Right lobe of liver (tissue), 4 donors: ENCODE data around the gene WSB1.

ENCODE experiments used
- POLR2A ChIP-seq: fragments of 450-650 bp; IDR thresholded peaks from one replicate; pipeline ENCODE4 v1.6.1; 2017; ENCODE audit warnings: antibody characterized with exemption, mild to moderate bottlenecking
- TF ChIP-seq, protein P1 (sequence below), 4 donors: fragments of 200-600 bp in 3 of 4; fragments of 450-650 bp in 1 of 4; IDR thresholded peaks; one replicate each; pipeline versions ENCODE4 v1.5.1 to v1.8.0; 2016 to 2022; ENCODE audit warnings: antibody characterized with exemption in 4 of 4, mild to moderate bottlenecking in 2 of 4
- donor health status: DM: no; HTN: no; CAD: no.
- donor health status: DM: no; HTN: no; CAD: no.
- donor health status: DM: no; HTN: yes; CAD: no.

DNA sequence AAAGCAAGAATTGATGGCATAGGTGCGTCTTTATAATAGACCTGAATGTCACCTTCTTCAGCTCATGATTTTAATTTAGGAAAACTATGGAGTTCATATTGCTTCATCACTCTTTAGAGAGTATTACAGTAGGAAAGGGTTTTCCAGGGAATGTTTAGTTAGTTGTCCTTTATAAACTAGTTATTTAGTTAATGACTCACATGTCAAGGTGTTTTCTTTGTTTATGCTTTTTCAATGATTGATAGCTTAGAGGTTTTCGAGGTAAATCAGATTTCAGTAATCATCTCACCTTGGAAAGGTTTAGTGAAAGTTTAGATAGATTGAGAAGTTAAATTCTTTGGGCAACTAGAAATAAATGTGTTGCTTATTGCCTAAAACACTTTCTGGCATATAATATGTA, 9.8 kb downstream of the WSB1 start:
- TF ChIP-seq, protein P1, sequence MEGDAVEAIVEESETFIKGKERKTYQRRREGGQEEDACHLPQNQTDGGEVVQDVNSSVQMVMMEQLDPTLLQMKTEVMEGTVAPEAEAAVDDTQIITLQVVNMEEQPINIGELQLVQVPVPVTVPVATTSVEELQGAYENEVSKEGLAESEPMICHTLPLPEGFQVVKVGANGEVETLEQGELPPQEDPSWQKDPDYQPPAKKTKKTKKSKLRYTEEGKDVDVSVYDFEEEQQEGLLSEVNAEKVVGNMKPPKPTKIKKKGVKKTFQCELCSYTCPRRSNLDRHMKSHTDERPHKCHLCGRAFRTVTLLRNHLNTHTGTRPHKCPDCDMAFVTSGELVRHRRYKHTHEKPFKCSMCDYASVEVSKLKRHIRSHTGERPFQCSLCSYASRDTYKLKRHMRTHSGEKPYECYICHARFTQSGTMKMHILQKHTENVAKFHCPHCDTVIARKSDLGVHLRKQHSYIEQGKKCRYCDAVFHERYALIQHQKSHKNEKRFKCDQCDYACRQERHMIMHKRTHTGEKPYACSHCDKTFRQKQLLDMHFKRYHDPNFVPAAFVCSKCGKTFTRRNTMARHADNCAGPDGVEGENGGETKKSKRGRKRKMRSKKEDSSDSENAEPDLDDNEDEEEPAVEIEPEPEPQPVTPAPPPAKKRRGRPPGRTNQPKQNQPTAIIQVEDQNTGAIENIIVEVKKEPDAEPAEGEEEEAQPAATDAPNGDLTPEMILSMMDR (IDR thresholded peaks at IDR 0.05), result no peak
- TF ChIP-seq POLR2A, result no peak
